Heart left ventricle (tissue), 13 donors: ENCODE measurements around the gene ARHGEF28.

Experiments used
- CTCF ChIP-seq, 12 donors: fragments of 200-600 bp; sonication (generic) in 4 of 12; IDR thresholded peaks; one replicate each; pipeline versions ENCODE4 v1.5.0 to v1.8.0; 2018 to 2022; ENCODE audit warnings: antibody characterized with exemption in 12 of 12, mild to moderate bottlenecking in 5 of 12
- POLR2A ChIP-seq, 2 donors: fragments of 450-650 bp; IDR thresholded peaks; one replicate each; pipeline ENCODE4 v1.6.1; 2017; ENCODE audit warnings: antibody characterized with exemption in 2 of 2, mild to moderate bottlenecking in 2 of 2, moderate library complexity in 2 of 2
- donor health status: ischemic (EF 13 %, LVEDD 7.1; RV severe dilation, severe dysfunction).
- donor health status: DM: no; HTN: yes; CAD: no.
- donor health status: DM: no; HTN: no; CAD: no.
- donor health status: ischemic (EF 25% LVEDD 6.9; RV normal size, moderate dysfunction).
- donor health status: ischemic (EF 25% LVEDD 5.7; RV mildly dilated, moderate dysfunction).
- donor health status: ischemic (EF 35%, LVEDD 5.7; RV mildly dilated, moderate dysfunction).
- donor health status: nonischemic (EF 11% LVEDD 7.7; RV severe dilation, severe dysfunction).
- donor health status: DM: yes; HTN: yes; CAD: no.
- donor health status: PGD.
- donor health status: ischemic (EF 29% LVEDD 5.4; RV normal size, mild dysfunction).
- donor health status: nonischemic (EF 23%, LVEDD 6.1; RV moderate dilation, normal function).

GRCh38 chr5:73726071-73726470 is 100.1 kb downstream of the ARHGEF28 start:
- TF ChIP-seq POLR2A (IDR thresholded peaks at IDR 0.05), result no peak
- no peak for TF ChIP-seq CTCF (IDR thresholded peaks at IDR 0.05)
